Measurements from ENCODE around the gene RAB3A.
"Not testable (repeated sequence)": the region's sequence is repeated elsewhere in the genome, so short reads cannot be mapped to it uniquely, and the experiment has no call there.

Gene RAB3A

GRCh38 chr19:18221815-18222725 is 18.2 kb upstream of the RAB3A start:
- no peak for DNase-seq

- no peak for DNase-seq
Observed at GRCh38 chr19:18220632-18221275, 16.9 kb upstream of the RAB3A start.

- DNase-seq, result no peak
Observed at GRCh38 chr19:18219911-18220631, 16.2 kb upstream of the RAB3A start.

GRCh38 chr19:18218600-18218999 is 14.8 kb upstream of the RAB3A start:
- DNase-seq, result no peak

- DNase-seq, result no peak
Observed at GRCh38 chr19:18218159-18218558, 14.3 kb upstream of the RAB3A start.

GRCh38 chr19:18216789-18217188 is 12.9 kb upstream of the RAB3A start:
- no peak for DNase-seq

GRCh38 chr19:18214779-18215433 is 11.1 kb upstream of the RAB3A start:
- DNase-seq, result no peak

GRCh38 chr19:18211683-18212082 is 7.8 kb upstream of the RAB3A start:
- DNase-seq, result no peak

- DNase-seq, result not testable (repeated sequence)
Observed at GRCh38 chr19:18209912-18210311, 6.1 kb upstream of the RAB3A start.

- DNase-seq, result no peak
Observed at GRCh38 chr19:18208098-18208951, 4.5 kb upstream of the RAB3A start.

- no peak for DNase-seq
Observed at GRCh38 chr19:18206018-18206417, 2.2 kb upstream of the RAB3A start.

GRCh38 chr19:18205200-18205892 is 1.5 kb upstream of the RAB3A start:
- DNase-seq, result no peak

- no peak for DNase-seq
Observed at GRCh38 chr19:18204394-18205199, 755 bp upstream of the RAB3A start.

- DNase-seq, result no peak
Observed at GRCh38 chr19:18203408-18203862, 407 bp downstream of the RAB3A start.

GRCh38 chr19:18202778-18203407 is 949 bp downstream of the RAB3A start:
- no peak for DNase-seq

GRCh38 chr19:18202397-18202777 is 1.5 kb downstream of the RAB3A start:
- no peak for DNase-seq

- no peak for DNase-seq
Observed at GRCh38 chr19:18198374-18198773, 5.5 kb downstream of the RAB3A start.

- no peak for DNase-seq
Observed at GRCh38 chr19:18197941-18198340, 5.9 kb downstream of the RAB3A start.

GRCh38 chr19:18197306-18197705 is 6.5 kb downstream of the RAB3A start:
- DNase-seq, result no peak

GRCh38 chr19:18196511-18196845 is 7.4 kb downstream of the RAB3A start:
- no peak for DNase-seq
